Ishikawa (cell line): ENCODE results near the gene C17orf114.

Source experiments
- CEBPB ChIP-seq: IDR thresholded peaks from 2 replicates; pipeline ENCODE4 v1.6.1; 2012
- CREB1 ChIP-seq: IDR thresholded peaks from 2 replicates; pipeline ENCODE4 v1.6.1; 2012; ENCODE audit warnings: low read depth
- EGR1 ChIP-seq: IDR thresholded peaks from 2 replicates; pipeline ENCODE4 v1.6.1; 2012
- EP300 ChIP-seq: IDR thresholded peaks from 2 replicates; pipeline ENCODE4 v1.6.1; 2012; ENCODE audit warnings: borderline replicate concordance
- RAD21 ChIP-seq: IDR thresholded peaks from 2 replicates; pipeline ENCODE4 v1.6.1; 2012; ENCODE audit warnings: low read depth
- REST ChIP-seq: IDR thresholded peaks from 2 replicates; pipeline ENCODE4 v1.6.1; 2012; ENCODE audit warnings: low read depth, mild to moderate bottlenecking
- TAF1 ChIP-seq: IDR thresholded peaks from 2 replicates; pipeline ENCODE4 v1.6.1; 2012; ENCODE audit warnings: low read depth, mild to moderate bottlenecking
- TCF12 ChIP-seq: IDR thresholded peaks from 2 replicates; pipeline ENCODE4 v1.6.1; 2012; ENCODE audit warnings: low read depth
- YY1 ChIP-seq: IDR thresholded peaks from 2 replicates; pipeline ENCODE4 v1.6.1; 2012; ENCODE audit warnings: low read depth
- ZBTB7A ChIP-seq: IDR thresholded peaks from 2 replicates; pipeline ENCODE4 v1.6.1; 2012; ENCODE audit warnings: low read depth

GRCh38 chr17:4810696-4811290 is 8.7 kb upstream of the C17orf114 start:
- TF ChIP-seq CEBPB (no peak), ZBTB7A (no peak), REST (no peak), TCF12 (no peak), TAF1 (no peak), EGR1 (no peak), YY1 (no peak), EP300 (no peak), CREB1 (no peak), RAD21 (no peak)
